HL-60 (cell line): Measurements from ENCODE around the gene SIKE1.
"Not testable (repeated sequence)": the region's sequence is repeated elsewhere in the genome, so short reads cannot be mapped to it uniquely, and the experiment has no call there.

Source experiments
- CTCF ChIP-seq: IDR thresholded peaks from one replicate; pipeline ENCODE4 v1.5.1; 2011; ENCODE audit warnings: low read length, control low read depth, inconsistent platforms; ENCODE audit not compliant: insufficient read depth
- GABPA ChIP-seq: IDR thresholded peaks from 2 replicates; pipeline ENCODE4 v1.6.1; 2012; ENCODE audit warnings: low read depth
- POLR2AphosphoS5 ChIP-seq: IDR thresholded peaks from 2 replicates; pipeline ENCODE4 v1.6.1; 2012; ENCODE audit warnings: low read depth
- REST ChIP-seq: IDR thresholded peaks from 2 replicates; pipeline ENCODE4 v1.6.1; 2012; ENCODE audit warnings: low read depth; ENCODE audit not compliant: insufficient replicate concordance

- not testable (repeated sequence) for TF ChIP-seq GABPA, POLR2AphosphoS5, CTCF, REST
Measured at GRCh38 chr1:114830075-114830474, 49.6 kb upstream of the SIKE1 start.
